Measurements from ENCODE around the gene ZBTB34.
A peak's percentile ranks its signal among the peaks of the same experiment; 100 is the strongest.

The ZBTB34 gene

DNA sequence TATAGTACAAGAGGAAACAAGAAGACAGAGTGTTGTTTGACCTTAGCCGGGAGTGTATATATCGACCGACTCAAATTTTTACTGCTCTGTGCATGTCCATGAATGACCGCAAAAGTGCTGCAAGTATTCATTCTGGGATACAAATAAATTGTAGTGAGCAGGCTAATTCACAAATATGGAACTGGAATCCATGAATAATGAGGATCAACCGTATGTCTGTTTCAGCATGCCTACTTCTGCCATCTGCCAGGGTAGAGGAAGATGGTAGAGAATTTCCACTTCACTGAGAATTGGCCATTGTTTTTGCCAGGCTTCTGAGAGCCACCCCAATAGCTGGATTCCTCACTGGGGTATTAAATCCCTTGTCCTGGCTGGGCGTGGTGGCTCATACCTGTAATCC, 45.7 kb downstream of the ZBTB34 start:
- Histone ChIP-seq H3K36me3 (ENCODE audit: control insufficient read depth, low read length) (no peaks in the 10 kb centered on the region), H3F3A (ENCODE audit: control insufficient read depth, insufficient read depth) (no peaks in the 10 kb centered on the region), H3K4me3 (ENCODE audit: low read length) (no peak overlapping the region), H3K4me1 (ENCODE audit: control insufficient read depth, low read length) (no peaks in the 10 kb centered on the region), H3K4me2 (ENCODE audit: low read length) (no peak overlapping the region), H4K20me1 (ENCODE audit: control insufficient read depth, insufficient read depth, low read depth, low read length) (no peaks in the 10 kb centered on the region), H3K9me3 (ENCODE audit: control insufficient read depth, insufficient read depth, low read length) (peaks cover 5% of the 10 kb centered on the region; the same call in 1 of the 2 replicates), H3K79me2 (ENCODE audit: control insufficient read depth, low read length) (no peaks in the 10 kb centered on the region), H3K9me2 (replicated peaks; ENCODE audit: control insufficient read depth, low read length) (no peaks in the 10 kb centered on the region), H3K27ac (ENCODE audit: low read depth, low read length) (no peak overlapping the region), H3K27me3 (ENCODE audit: control insufficient read depth, low read length) (peaks cover 22% of the 10 kb centered on the region)
- TF ChIP-seq EZH2phosphoT487 (IDR thresholded peaks at IDR 0.05; ENCODE audit: borderline replicate concordance, low read length) (no peak), CTCF (IDR thresholded peaks at IDR 0.05; ENCODE audit: low read depth, low read length, poor library complexity, severe bottlenecking) (no peak)

GRCh38 chr9:126907058-126907457, 46.6 kb downstream of the ZBTB34 start:
- Histone ChIP-seq H3F3A (ENCODE audit: control insufficient read depth, insufficient read depth) (no peaks in the 10 kb centered on the region), H4K20me1 (ENCODE audit: control insufficient read depth, insufficient read depth, low read depth, low read length) (no peaks in the 10 kb centered on the region), H3K27ac (ENCODE audit: low read depth, low read length) (no peak overlapping the region), H3K4me1 (ENCODE audit: control insufficient read depth, low read length) (no peaks in the 10 kb centered on the region), H3K9me3 (ENCODE audit: control insufficient read depth, insufficient read depth, low read length) (no peaks in the 10 kb centered on the region), H3K4me3 (ENCODE audit: low read length) (no peak overlapping the region), H3K79me2 (ENCODE audit: control insufficient read depth, low read length) (no peaks in the 10 kb centered on the region), H3K36me3 (ENCODE audit: control insufficient read depth, low read length) (no peaks in the 10 kb centered on the region), H3K9me2 (replicated peaks; ENCODE audit: control insufficient read depth, low read length) (no peaks in the 10 kb centered on the region), H3K4me2 (ENCODE audit: low read length) (no peak overlapping the region), H3K27me3 (ENCODE audit: control insufficient read depth, low read length) (peaks cover 22% of the 10 kb centered on the region)
- no peak for TF ChIP-seq EZH2phosphoT487 (IDR thresholded peaks at IDR 0.05; ENCODE audit: borderline replicate concordance, low read length)
- no peak for TF ChIP-seq CTCF (IDR thresholded peaks at IDR 0.05; ENCODE audit: low read depth, low read length, poor library complexity, severe bottlenecking)

DNA sequence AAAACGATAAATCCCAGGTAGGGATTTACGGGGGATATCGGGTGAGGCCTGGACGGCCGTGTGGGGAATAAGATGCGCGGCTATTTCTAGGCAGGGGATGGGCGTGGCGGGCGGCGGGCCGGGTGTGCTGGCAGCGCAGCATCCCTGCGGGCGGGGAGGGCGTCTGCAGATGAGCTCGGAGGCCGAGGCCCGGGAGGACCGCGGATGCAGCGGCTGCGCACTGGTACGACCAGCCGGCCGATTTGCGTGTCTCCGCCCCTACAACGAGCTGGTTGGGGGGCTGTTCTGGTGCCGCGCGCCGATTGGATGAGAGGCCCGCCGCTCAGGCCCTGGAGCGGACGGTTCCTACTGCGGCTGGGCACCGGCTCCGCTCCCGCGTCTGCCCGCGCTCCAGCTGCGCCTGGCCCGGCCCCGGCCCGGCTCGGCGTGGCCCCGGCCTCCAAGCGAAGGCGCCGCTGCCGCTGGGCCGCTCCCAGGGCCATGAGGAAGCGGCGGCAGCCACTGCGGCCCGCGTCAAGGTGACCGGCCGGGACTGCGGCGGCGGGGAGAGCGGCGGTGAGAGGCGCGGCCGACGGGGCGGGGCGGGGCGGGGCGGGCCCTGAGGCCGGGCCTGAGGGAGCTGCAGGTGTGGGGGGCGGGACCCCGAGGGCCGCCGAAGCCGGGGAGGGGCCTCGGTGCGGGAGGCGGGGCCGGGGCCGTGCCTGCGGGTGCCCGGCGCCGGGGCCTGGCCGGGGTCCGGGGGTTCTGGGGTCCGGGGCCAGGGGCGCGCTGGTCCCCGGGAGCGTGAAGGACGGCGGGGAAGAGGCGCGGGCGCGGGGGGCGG, 54.2 kb downstream of the ZBTB34 start, which contains the start of gene RALGPS1:
TSS of gene RALGPS1 (plus strand) at position 325 of the 823 bp plus-strand sequence. CDS start 47,508 bp downstream, outside the sequence.
- no peaks in the 10 kb centered on the region for H3F3A ChIP-seq (ENCODE audit: control insufficient read depth, insufficient read depth)
- H3K36me3 ChIP-seq (ENCODE audit: control insufficient read depth, low read length), result no peaks in the 10 kb centered on the region
- H3K4me3 ChIP-seq (ENCODE audit: low read length), result peak within 1 kb of the TSS; percentile 69
- no peaks in the 10 kb centered on the region for H3K79me2 ChIP-seq (ENCODE audit: control insufficient read depth, low read length)
- no peaks in the 10 kb centered on the region for H3K9me2 ChIP-seq (replicated peaks; ENCODE audit: control insufficient read depth, low read length)
- TF ChIP-seq EZH2phosphoT487 (IDR thresholded peaks at IDR 0.05; ENCODE audit: borderline replicate concordance, low read length) (no peak), CTCF (IDR thresholded peaks at IDR 0.05; ENCODE audit: low read depth, low read length, poor library complexity, severe bottlenecking) (no peak)
- H3K27ac ChIP-seq (ENCODE audit: low read depth, low read length), result no peak within 1 kb of the TSS
- H3K4me1 ChIP-seq (ENCODE audit: control insufficient read depth, low read length), result peaks cover 12% of the 10 kb centered on the region
- peak within 1 kb of the TSS; percentile 77 for H3K4me2 ChIP-seq (ENCODE audit: low read length)
- H3K27me3 ChIP-seq (ENCODE audit: control insufficient read depth, low read length), result peaks cover 12% of the 10 kb centered on the region
- no peaks in the 10 kb centered on the region for H3K9me3 ChIP-seq (ENCODE audit: control insufficient read depth, insufficient read depth, low read length)
- H4K20me1 ChIP-seq (ENCODE audit: control insufficient read depth, insufficient read depth, low read depth, low read length), result peaks cover 6% of the 10 kb centered on the region; the same call in 1 of the 2 replicates

All from DOHH2 (cell line).